Measurements from ENCODE around the gene PTBP3.

PTBP3 gene

DNA sequence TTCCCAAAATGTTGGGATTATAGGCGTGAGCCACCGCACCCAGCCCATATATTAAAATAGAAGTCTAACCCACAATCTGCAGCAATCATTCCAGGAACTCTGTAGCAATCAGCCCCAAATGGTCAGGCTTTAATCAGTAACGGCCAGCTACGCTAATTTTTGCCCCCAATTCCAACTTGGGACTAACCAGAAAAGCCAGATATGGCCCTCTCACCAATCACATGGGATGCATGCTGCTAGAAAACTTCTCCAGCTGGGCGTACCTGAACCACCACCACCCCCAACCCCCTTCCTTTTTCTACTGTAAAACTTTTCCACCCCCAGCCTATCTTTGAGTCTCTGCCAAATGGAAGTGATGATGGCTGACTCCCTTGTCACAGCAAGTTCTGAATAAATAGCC, 162.5 kb downstream of the PTBP3 start:
- no peak for FAIRE-seq
- no peak for DNase-seq (ENCODE audit: insufficient read length)
- TF ChIP-seq TAF1 (IDR thresholded peaks at IDR 0.05; ENCODE audit: borderline replicate concordance, low read depth, low read length): no peak
- no peak for TF ChIP-seq POLR2AphosphoS5 (IDR thresholded peaks at IDR 0.05; ENCODE audit: low read depth, low read length)
- TF ChIP-seq POLR2A (IDR thresholded peaks at IDR 0.05; ENCODE audit: low read depth, low read length): no peak

DNA sequence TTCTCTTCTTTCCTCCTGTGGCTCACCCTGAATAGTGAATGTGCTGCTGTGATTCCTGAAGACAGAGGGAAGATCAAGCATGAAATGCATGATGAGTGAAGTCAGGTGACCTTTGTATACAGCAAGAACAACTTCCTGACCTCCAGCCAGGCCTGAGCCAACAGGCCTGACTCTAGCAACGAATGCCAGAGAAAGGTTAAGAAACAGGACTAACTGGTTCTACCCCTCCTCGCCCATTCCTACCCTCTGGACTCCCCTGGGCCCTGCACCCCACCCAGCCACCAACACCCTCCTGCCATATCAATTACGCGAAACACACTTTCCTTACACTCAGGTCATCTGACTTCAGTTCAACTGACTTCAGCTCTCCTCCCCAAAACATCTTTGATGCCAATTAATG, 163.2 kb downstream of the PTBP3 start:
- TF ChIP-seq POLR2A (IDR thresholded peaks at IDR 0.05; ENCODE audit: low read depth, low read length): no peak
- no peak for TF ChIP-seq TAF1 (IDR thresholded peaks at IDR 0.05; ENCODE audit: borderline replicate concordance, low read depth, low read length)
- TF ChIP-seq POLR2AphosphoS5 (IDR thresholded peaks at IDR 0.05; ENCODE audit: low read depth, low read length): no peak
- FAIRE-seq (no peak), DNase-seq (ENCODE audit: insufficient read length) (no peak)

DNA sequence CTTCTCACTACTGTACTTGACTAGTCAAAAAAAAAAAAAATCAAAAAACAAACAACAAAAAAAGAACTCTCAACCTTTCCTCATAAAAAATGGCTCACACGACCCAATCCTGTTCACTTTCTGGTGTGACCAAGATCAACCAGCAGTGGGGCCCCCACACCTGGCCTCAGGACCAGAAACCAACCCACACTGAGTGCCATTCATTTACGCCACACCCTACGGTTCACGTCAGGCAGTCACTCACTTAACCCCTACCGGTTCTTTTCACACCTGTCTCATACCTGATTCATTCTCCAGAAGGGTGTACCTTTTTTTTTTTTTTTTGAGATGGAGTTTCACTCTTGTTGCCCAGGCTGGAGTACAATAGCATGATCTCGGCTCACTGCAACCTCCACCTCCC, 164.1 kb downstream of the PTBP3 start:
- no peak for DNase-seq (ENCODE audit: insufficient read length)
- TF ChIP-seq POLR2A (IDR thresholded peaks at IDR 0.05; ENCODE audit: low read depth, low read length) (no peak), TAF1 (IDR thresholded peaks at IDR 0.05; ENCODE audit: borderline replicate concordance, low read depth, low read length) (no peak), POLR2AphosphoS5 (IDR thresholded peaks at IDR 0.05; ENCODE audit: low read depth, low read length) (no peak)
- FAIRE-seq: no peak

DNA sequence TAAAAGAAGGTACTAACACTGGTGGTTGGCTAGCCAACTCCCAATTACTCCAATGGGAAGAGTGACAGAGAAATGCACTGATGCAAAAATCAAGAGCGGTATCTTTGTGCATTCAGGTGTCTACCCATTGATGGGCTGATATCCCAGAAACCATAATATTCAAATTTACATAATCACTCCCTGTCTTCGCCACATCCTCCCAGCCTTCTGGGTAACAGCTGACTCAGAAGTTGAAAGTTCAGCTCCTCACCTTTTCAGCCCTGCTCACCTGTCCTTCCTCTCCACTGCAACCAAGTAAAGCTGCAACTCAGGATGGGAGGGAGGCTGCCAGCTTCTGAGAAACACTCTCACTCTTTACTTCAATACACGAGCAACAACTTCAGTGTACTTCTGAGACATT, 165.2 kb downstream of the PTBP3 start:
- no peak for DNase-seq (ENCODE audit: insufficient read length)
- no peak for FAIRE-seq
- TF ChIP-seq POLR2A (IDR thresholded peaks at IDR 0.05; ENCODE audit: low read depth, low read length): no peak
- TF ChIP-seq TAF1 (IDR thresholded peaks at IDR 0.05; ENCODE audit: borderline replicate concordance, low read depth, low read length): no peak
- TF ChIP-seq POLR2AphosphoS5 (IDR thresholded peaks at IDR 0.05; ENCODE audit: low read depth, low read length): no peak

Data from GM12892 (cell line).